MCF 10A (cell line): Measurements from ENCODE around the gene RAB8A. TPM values are rescaled to one million over a fixed set of nuclear protein-coding genes. Genes with fewer than 3 reads are reported as not detected.

ENCODE experiments used
- BruUV-seq: library from RNA; stranded (reverse); fragments of 400-500 nt; replicated peaks from 2 replicates; lab custom pipeline; 2021; lab: Mats Ljungman, UMichigan
- CTCF ChIA-PET: fragments of 300-600 bp; sonication (Branson Sonifier 250); formaldehyde crosslinking; extraction: SDS; loops from one replicate; lab custom pipeline; 2021; ENCODE audit warnings: antibody characterized with exemption, inconsistent platforms; lab: Yijun Ruan, JAX
- POLR2A ChIA-PET: fragments of 300-600, 350-650 bp; sonication (Branson Sonifier 250); formaldehyde crosslinking; extraction: SDS; loops from one replicate; lab custom pipeline; 2020; ENCODE audit warnings: antibody characterized with exemption, inconsistent platforms; lab: Yijun Ruan, JAX
- DNase-seq: peaks from one replicate; pipeline ENCODE4 v3.0.0-alpha.2; 2018; ENCODE audit not compliant: unreplicated experiment
- H3K27ac Mint-ChIP-seq: one replicate; pipeline ENCODE4 v1.8.0; 2022; ENCODE audit warnings: mild to moderate bottlenecking, low read depth, mixed read lengths; ENCODE audit not compliant: unreplicated experiment
- H3K27me3 Mint-ChIP-seq: one replicate; pipeline ENCODE4 v1.8.0; 2022; ENCODE audit warnings: mixed read lengths; ENCODE audit not compliant: insufficient read depth, unreplicated experiment
- H3K36me3 Mint-ChIP-seq: one replicate; pipeline ENCODE4 v1.8.0; 2022; ENCODE audit warnings: mild to moderate bottlenecking, moderate library complexity, mixed read lengths; ENCODE audit not compliant: insufficient read depth, unreplicated experiment
- H3K4me1 Mint-ChIP-seq: one replicate; pipeline ENCODE4 v1.8.0; 2022; ENCODE audit warnings: mixed read lengths; ENCODE audit not compliant: insufficient read depth, unreplicated experiment
- H3K4me3 Mint-ChIP-seq: one replicate; pipeline ENCODE4 v1.8.0; 2022; ENCODE audit warnings: mild to moderate bottlenecking, moderate library complexity, mixed read lengths; ENCODE audit not compliant: unreplicated experiment
- H3K9me3 Mint-ChIP-seq: one replicate; pipeline ENCODE4 v1.8.0; 2022; ENCODE audit warnings: mixed read lengths; ENCODE audit not compliant: unreplicated experiment
- intact Hi-C: fragments of 100-400 bp; cut with micrococcal nuclease; formaldehyde crosslinking; loops from 2 replicates; pipeline ENCODE4 v1.14.1; 2022
- total RNA-seq: library from RNA; stranded (reverse); gene quantifications from 2 replicates; pipeline ENCODE4 v1.2.3, GENCODE V29; 2022
- TF ChIP-seq, protein P1 (sequence below): fragments of 200-600 bp; IDR thresholded peaks from one replicate; pipeline ENCODE4 v1.8.0; 2022; ENCODE audit warnings: antibody characterized with exemption, mild to moderate bottlenecking; ENCODE audit not compliant: unreplicated experiment

The RAB8A gene
- total RNA-seq, 1 experiment from 2014 or later, result 41.6 TPM

DNA sequence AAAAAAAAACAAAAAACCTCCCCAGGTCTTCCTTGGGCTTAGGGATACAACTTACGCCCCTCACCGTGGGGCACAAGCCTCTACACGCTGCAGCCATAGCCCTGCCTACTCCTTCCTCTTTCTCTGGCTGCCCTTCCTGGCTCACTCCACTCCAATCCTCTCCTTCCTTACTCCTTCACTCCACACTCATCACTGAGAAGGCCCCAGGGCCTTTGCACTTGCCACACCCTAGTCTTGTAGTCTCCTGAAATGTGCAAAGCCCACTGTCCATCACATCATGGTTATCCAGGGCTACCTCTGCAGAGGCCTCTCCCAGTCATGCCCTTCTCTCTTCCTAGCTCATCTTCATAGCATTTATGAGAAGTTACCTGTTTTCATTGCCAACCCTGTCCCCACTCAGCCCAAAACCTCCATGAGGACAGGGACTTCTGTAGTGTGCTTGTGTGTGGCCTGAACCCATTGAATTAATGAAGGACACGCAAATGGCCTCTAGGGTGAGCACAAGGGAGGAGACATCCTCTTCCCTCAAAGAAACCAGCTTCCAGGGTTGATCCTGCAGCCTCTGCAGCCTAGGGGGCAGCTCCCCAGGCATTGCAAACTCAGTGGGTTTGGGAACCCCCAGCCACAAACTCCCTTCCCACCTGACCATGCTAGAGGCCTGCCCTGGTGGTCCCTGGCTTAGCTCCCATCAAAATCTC, 23.9 kb downstream of the RAB8A start:
- peaks cover 12% of the 10 kb centered on the region for H3K9me3 Mint-ChIP-seq
- intact Hi-C loops, result no loop called here
- ChIA-PET POLR2A (no interaction called here), CTCF (interaction anchor here (0.5 to 0.6 kb wide), 2 partner anchors 24 to 25 kb away, joined by 4 to 5 read pairs; partner anchors contain the start of gene RAB8A)
- H3K27ac Mint-ChIP-seq, result no peak overlapping the region
- DNase-seq, result no peak
- H3K4me1 Mint-ChIP-seq, result no peaks in the 10 kb centered on the region
- no TSS peak for BruUV-seq
- H3K27me3 Mint-ChIP-seq, result no peaks in the 10 kb centered on the region
- TF ChIP-seq, protein P1, sequence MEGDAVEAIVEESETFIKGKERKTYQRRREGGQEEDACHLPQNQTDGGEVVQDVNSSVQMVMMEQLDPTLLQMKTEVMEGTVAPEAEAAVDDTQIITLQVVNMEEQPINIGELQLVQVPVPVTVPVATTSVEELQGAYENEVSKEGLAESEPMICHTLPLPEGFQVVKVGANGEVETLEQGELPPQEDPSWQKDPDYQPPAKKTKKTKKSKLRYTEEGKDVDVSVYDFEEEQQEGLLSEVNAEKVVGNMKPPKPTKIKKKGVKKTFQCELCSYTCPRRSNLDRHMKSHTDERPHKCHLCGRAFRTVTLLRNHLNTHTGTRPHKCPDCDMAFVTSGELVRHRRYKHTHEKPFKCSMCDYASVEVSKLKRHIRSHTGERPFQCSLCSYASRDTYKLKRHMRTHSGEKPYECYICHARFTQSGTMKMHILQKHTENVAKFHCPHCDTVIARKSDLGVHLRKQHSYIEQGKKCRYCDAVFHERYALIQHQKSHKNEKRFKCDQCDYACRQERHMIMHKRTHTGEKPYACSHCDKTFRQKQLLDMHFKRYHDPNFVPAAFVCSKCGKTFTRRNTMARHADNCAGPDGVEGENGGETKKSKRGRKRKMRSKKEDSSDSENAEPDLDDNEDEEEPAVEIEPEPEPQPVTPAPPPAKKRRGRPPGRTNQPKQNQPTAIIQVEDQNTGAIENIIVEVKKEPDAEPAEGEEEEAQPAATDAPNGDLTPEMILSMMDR, result no peak
- no peak overlapping the region for H3K4me3 Mint-ChIP-seq
- peaks cover 31% of the 10 kb centered on the region for H3K36me3 Mint-ChIP-seq

DNA sequence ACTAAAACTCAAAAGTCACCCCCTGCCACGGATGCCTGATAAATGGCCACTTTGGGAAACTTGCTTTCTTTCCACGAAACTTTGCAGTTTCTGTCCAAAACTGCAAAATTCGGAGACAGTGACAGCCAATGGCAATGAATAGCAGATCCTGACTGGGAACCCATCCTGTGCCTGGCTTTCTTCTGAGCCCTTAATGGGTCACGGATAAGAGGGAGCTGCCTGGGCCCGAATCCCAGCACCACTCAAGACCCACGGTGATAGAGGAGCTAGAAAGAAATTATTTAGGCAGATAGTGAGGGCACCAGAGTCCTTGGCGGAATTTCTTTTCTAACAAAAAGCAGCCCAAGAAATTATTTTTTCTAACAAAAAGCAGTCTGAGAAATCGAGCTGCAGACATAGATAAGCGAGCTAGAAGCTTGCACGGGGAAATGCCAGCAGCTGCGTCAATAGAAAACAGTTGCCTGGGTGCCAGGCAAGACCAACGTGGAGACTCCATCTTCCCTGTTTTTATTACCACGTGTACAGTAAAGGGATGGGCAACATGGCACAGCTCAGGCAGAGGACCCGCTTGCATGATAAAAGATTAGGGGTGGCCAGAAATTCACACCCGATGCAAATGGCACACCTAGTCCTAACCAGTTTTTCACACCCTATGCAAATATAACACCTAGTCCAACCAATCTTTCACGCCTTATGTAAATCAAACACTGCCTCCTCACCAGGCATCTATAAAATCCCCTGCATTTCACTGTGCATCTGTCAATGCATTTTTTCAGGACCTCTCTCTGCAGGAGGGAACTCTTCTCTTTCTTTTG, 24.7 kb downstream of the RAB8A start:
- TF ChIP-seq, protein P1, result no peak
- Mint-ChIP-seq H3K4me3 (no peak overlapping the region), H3K4me1 (no peaks in the 10 kb centered on the region), H3K27me3 (no peaks in the 10 kb centered on the region), H3K27ac (no peak overlapping the region), H3K9me3 (peaks cover 6% of the 10 kb centered on the region), H3K36me3 (peaks cover 25% of the 10 kb centered on the region)
- BruUV-seq, result TSS peak; percentile 7
- intact Hi-C loops, result no loop called here
- no peak for DNase-seq
- ChIA-PET CTCF (interaction anchor here (0.6 kb wide), 1 partner anchor 26 kb away, joined by 4 read pairs; no protein-coding TSS in a partner anchor), POLR2A (no interaction called here)

DNA sequence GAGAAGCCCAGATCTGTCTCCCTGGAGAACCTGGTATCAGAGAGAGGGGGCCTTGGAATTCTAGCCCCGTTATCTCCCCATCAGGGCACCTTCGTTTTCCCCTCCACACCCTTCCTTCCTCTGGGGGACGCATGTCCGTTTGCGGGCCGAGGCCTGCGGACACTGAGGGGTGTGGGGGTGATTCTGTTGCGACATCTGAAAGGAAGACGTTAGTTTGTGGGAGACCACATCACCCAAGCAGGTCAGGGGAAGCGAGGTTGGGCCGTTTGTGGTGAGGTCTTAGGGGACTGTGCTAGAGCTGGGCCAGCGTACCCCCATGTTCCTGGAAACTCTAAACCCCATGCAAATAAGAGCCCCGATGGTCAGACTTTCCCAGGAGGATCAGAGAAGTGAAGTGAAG, 28.1 kb downstream of the RAB8A start:
- no peak for DNase-seq
- Mint-ChIP-seq H3K36me3 (no peaks in the 10 kb centered on the region), H3K4me3 (no peak overlapping the region), H3K27me3 (no peaks in the 10 kb centered on the region), H3K9me3 (no peaks in the 10 kb centered on the region), H3K4me1 (peaks cover 12% of the 10 kb centered on the region), H3K27ac (no peak overlapping the region)
- intact Hi-C loops, result no loop called here
- TF ChIP-seq, protein P1, result no peak
- ChIA-PET POLR2A (no interaction called here), CTCF (interaction anchor here (1.0 kb wide), 1 partner anchor 98 kb away, joined by 4 read pairs; no protein-coding TSS in a partner anchor)
- no TSS peak for BruUV-seq

DNA sequence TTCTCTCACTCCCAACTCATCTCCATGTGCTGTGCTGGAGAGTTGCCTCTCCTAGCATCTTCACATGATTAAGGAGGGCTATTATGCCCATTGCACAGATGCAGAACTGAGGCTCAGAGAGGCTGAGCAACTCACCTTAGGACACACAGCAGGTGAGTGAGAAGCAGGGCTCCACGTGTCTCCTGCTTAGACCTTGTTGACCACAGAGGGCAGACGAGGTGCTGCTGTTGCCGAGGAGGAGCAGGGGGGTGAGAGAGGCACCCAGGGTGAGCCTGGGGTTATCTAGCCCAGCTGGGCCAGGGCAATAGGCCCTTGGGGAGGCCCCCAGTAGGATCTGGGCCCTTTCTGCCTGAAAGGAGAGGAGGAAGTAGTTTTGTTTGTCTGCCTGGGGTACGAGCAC, 29.4 kb downstream of the RAB8A start:
- TF ChIP-seq, protein P1, result no peak
- Mint-ChIP-seq H3K4me3 (no peak overlapping the region), H3K9me3 (no peaks in the 10 kb centered on the region), H3K4me1 (peaks cover 12% of the 10 kb centered on the region), H3K27ac (no peak overlapping the region), H3K27me3 (no peaks in the 10 kb centered on the region), H3K36me3 (no peaks in the 10 kb centered on the region)
- BruUV-seq, result no TSS peak
- ChIA-PET CTCF (interaction anchor here (0.6 kb wide), 1 partner anchor 40 kb away, joined by 3 read pairs; no protein-coding TSS in a partner anchor), POLR2A (interaction anchor here (0.6 to 0.9 kb wide), 2 partner anchors 66 to 946 kb away, joined by 3 read pairs; no protein-coding TSS in a partner anchor)
- intact Hi-C loops, result no loop called here
- no peak for DNase-seq
